HG03196 (cell line): ENCODE measurements around the gene NFATC2.

Source experiments
- ATAC-seq: cut with Tn5 transposase; IDR thresholded peaks from one replicate; pipeline ENCODE4 v1.9.1; 2021; ENCODE audit not compliant: unreplicated experiment

NFATC2 gene

GRCh38 chr20:51339721-51340450, 202.6 kb downstream of the NFATC2 start:
- ATAC-seq: no peak

DNA sequence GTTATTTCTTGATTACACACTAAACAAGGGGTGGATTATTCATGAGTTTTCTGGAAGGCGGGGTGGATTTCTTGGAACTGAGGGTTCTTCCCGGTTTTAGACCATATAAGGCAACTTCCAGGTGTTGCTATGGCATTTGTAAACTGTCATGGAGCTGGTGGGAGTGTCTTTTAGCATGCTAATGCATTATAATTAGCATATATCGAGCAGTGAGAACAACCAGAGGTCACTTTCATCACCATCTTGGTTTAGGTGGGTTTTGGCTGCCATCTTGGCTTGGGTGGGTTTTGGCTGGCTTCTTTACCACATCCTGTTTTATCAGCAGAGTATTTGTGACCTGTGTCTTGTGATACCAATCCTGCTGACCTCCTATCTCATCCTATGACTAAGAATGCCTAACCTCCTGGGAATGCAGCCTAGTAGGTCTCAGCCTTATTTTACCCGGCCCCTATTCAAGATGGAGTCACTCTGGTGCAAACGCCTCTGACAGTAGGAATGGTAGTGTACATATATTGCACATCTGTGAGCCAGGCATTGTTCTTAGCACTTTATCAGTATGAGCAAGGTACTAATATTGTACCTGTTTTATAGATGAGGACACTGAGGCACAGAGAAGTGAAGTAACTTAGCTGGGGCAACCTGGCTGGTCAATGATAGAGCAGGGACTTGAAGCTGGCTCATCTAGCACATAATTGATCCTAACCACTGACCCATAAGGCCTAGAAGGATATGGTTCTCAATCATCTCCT, 203.7 kb downstream of the NFATC2 start:
- ATAC-seq: no peak

- no peak for ATAC-seq
These were observed 205.3 kb downstream of the NFATC2 start for GRCh38 chr20:51337126-51337805.
